Epithelial cell of esophagus (primary cell): Measurements from ENCODE around the gene DPH6.

ENCODE experiments used
- DNase-seq: peaks from one replicate; pipeline ENCODE4 v3.0.0; 2010; ENCODE audit warnings: low read depth
- H3K4me3 ChIP-seq: 2 replicates; pipeline ENCODE4 v1.5.1; 2011; ENCODE audit warnings: mild to moderate bottlenecking, low read length, control low read depth
- TF ChIP-seq, protein P1 (sequence below): IDR thresholded peaks from 2 replicates; pipeline ENCODE4 v1.5.1; 2011; ENCODE audit warnings: low read depth, mild to moderate bottlenecking, low read length, control low read depth, inconsistent platforms; ENCODE audit not compliant: insufficient read depth; ENCODE audit errors: missing control alignments

Gene DPH6

DNA sequence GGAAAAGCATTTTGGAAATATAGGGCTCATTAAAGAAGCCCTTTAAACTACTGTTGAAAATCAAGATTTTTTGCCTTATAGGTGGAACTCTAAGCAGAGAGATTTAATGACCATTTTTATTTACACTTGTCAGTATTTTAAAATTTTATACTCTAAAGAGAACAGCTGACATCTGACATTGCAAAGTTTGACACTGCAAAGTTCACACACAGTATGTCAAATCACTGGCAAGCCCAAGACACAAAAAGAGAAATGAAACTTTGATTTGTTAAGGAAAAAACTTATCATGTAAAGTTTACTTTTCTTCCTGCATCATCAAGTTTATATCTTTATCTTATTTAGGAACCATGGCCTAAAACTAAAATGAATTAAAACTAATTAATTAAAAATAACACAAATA, 40.2 kb downstream of the DPH6 start:
- no peak for DNase-seq
- H3K4me3 ChIP-seq, result no peak overlapping the region
- TF ChIP-seq, protein P1, sequence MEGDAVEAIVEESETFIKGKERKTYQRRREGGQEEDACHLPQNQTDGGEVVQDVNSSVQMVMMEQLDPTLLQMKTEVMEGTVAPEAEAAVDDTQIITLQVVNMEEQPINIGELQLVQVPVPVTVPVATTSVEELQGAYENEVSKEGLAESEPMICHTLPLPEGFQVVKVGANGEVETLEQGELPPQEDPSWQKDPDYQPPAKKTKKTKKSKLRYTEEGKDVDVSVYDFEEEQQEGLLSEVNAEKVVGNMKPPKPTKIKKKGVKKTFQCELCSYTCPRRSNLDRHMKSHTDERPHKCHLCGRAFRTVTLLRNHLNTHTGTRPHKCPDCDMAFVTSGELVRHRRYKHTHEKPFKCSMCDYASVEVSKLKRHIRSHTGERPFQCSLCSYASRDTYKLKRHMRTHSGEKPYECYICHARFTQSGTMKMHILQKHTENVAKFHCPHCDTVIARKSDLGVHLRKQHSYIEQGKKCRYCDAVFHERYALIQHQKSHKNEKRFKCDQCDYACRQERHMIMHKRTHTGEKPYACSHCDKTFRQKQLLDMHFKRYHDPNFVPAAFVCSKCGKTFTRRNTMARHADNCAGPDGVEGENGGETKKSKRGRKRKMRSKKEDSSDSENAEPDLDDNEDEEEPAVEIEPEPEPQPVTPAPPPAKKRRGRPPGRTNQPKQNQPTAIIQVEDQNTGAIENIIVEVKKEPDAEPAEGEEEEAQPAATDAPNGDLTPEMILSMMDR, result no peak

DNA sequence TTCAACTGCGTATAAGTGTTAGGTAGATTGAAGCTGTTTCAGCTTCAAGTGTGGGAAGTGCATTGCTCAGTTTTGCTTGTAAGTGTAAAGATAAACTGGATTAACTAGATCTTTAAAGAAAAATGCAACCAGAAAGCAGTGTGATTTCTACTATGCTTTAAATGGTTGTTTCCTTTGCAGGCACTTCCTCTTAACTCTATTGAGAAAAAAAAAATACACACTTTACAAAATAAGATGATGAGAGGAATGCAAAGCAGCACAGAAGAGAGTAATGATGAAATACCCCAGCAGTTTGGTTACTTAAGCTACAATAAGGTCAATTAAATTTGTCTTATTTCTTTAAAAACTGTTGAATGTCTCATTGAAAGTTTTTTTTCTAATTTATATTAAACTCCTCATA, 40.8 kb downstream of the DPH6 start:
- TF ChIP-seq, protein P1, result no peak

DNA sequence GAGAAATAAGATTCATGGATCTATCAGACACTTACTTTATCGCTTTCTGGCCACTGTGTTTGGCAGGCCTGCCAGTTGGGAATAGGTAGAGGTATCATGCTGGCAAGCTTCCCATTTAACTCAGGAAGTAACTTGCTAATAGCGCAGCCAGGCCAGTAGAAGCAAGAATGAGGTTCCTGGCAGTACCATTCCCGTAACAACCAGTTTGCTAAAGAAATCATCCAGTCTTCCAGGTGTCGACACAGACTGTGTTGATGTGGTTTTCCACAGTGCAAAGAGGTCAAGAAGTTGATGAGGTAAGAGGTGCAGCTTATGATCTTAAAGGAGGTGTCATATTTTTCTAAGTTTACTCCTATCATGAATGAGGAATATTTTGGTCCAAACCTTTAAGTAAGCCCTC, 46.2 kb downstream of the DPH6 start:
- TF ChIP-seq, protein P1, result no peak

More for the DNA sequence above, 40.8 kb downstream of the DPH6 start:
- DNase-seq, result no peak
- H3K4me3 ChIP-seq, result no peak overlapping the region

DNA sequence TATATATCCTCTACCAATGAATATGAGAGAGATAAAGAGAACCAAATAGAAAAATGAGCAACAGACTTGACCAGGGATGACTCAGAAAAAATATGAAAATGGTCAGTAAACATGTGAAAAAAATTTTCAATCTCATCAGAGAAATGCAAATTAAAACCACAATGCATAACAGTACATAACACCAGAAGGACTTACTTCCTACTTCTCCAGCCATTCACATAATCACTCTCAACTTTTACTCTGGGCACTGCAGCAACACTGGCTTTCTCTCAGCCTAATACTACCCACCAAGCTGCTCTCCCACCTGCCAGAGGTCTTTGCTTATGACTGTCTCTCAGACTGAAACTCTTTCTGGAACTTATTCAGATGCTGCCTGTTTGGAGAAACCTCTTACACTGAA, 49.4 kb downstream of the DPH6 start:
- no peak overlapping the region for H3K4me3 ChIP-seq
- TF ChIP-seq, protein P1, result no peak
- no peak for DNase-seq

More for the DNA sequence above, 46.2 kb downstream of the DPH6 start:
- H3K4me3 ChIP-seq, result no peak overlapping the region
- DNase-seq, result peak; percentile 88

DNA sequence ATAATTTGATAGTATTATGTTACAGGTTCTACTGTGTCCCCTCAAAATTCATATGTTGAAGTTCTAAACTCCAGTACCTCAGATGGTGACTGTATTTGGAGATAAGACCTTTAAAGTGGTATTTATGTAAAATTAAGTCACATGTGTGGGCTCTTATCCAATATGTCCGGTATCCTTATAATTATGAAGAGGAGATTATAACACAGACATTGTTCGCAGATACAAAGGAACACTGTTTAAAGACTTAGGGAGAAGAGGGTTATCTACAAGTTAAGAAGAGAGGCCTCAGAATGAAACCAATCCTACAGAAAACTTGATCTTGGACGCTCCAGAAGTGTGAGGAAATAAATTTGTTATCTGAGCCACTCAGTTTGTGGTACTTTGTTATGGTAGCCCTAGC, 50.9 kb downstream of the DPH6 start:
- H3K4me3 ChIP-seq, result no peak overlapping the region
- DNase-seq, result no peak
- TF ChIP-seq, protein P1, result no peak

DNA sequence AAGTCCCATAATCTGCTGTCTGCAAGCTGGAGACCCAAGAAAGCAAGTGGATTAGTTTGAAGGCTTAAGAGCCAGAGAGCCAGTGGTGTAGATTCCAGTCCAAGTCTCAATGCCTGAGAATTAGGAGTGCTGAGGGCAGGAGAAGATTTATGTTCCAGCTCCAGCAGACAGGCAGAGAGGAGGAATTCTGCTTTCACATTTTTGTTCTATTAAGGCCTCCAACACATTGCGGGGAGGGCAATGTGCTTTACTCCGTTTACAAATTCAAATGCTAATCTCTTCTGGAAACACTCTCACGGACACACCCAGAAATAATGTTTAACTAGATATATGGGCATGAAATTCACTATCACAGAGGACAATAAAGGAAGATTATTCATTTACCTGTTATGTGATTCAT, 54.0 kb downstream of the DPH6 start:
- TF ChIP-seq, protein P1, result no peak
- H3K4me3 ChIP-seq, result no peak overlapping the region
- DNase-seq, result no peak

DNA sequence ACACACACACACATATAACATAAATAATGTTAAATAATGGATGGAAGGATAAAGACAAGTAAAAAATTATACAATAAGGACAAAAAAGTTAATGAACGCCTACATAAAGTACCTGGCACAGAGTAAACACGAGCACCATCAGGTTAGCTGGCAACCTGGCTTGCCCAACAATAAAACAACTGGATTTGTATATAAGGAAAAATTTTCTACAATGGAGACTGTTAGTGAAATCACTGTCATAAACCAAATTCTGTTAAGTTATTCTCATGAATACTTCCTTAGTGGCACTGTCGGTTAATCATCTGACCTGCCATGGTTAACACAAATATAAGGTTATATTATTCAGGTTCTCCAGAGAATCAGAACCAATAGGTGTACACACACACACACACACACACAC, 54.8 kb downstream of the DPH6 start:
- no peak for DNase-seq
- TF ChIP-seq, protein P1, result no peak
- no peak overlapping the region for H3K4me3 ChIP-seq
